Hepatocyte (in vitro differentiated cells): ENCODE data around the gene SLIT1.

Experiments used
- EZH2 ChIP-seq: fragments of 200-600 bp; sonication (generic); IDR thresholded peaks from 2 replicates; pipeline ENCODE4 v1.6.1; 2016; ENCODE audit warnings: antibody characterized with exemption, mild to moderate bottlenecking, borderline replicate concordance
- EZH2phosphoT487 ChIP-seq: fragments of 200-600 bp; sonication (generic); IDR thresholded peaks from one replicate; pipeline ENCODE4 v1.6.1; 2018; ENCODE audit warnings: antibody characterized with exemption, mild to moderate bottlenecking, low read depth, moderate library complexity; ENCODE audit not compliant: unreplicated experiment, severe bottlenecking
- TF ChIP-seq, protein P1 (sequence below): fragments of 200-600 bp; sonication (generic); IDR thresholded peaks from 2 replicates; pipeline ENCODE4 v1.5.1; 2016; ENCODE audit warnings: antibody characterized with exemption, mild to moderate bottlenecking; ENCODE audit not compliant: poor library complexity

DNA sequence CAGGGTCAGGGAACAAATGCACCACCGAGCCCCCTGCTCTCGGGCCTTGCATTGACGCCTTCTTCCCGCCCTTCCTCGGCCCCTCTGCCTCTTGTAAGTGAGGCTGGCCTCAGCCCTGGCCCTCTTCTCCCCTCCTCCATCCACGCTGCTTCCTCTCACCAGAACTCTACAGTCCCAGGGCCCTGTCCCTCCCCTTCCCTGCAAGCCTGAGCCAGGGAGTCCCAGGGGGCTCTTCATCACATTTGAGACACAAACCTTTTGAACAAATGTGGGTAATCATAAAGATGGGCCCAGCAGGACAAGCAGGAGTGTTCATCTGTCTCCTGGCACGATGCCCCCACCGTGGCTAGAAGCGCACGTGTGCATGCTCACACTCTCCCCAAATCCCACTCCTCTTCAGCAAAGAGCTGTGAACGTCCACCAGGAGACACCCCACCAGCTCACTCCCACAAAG lies 57.7 kb downstream of the SLIT1 start:
- TF ChIP-seq, protein P1, sequence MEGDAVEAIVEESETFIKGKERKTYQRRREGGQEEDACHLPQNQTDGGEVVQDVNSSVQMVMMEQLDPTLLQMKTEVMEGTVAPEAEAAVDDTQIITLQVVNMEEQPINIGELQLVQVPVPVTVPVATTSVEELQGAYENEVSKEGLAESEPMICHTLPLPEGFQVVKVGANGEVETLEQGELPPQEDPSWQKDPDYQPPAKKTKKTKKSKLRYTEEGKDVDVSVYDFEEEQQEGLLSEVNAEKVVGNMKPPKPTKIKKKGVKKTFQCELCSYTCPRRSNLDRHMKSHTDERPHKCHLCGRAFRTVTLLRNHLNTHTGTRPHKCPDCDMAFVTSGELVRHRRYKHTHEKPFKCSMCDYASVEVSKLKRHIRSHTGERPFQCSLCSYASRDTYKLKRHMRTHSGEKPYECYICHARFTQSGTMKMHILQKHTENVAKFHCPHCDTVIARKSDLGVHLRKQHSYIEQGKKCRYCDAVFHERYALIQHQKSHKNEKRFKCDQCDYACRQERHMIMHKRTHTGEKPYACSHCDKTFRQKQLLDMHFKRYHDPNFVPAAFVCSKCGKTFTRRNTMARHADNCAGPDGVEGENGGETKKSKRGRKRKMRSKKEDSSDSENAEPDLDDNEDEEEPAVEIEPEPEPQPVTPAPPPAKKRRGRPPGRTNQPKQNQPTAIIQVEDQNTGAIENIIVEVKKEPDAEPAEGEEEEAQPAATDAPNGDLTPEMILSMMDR, result no peak
- TF ChIP-seq EZH2 (no peak), EZH2phosphoT487 (no peak)
